HG03565 (cell line): ENCODE data around the gene UGCG.
"Not testable (repeated sequence)": the region's sequence is repeated elsewhere in the genome, so short reads cannot be mapped to it uniquely, and the experiment has no call there.

Experiments
- ATAC-seq: cut with Tn5 transposase; IDR thresholded peaks from one replicate; pipeline ENCODE4 v1.9.1; 2021; ENCODE audit warnings: mild to moderate bottlenecking, moderate library complexity; ENCODE audit not compliant: unreplicated experiment

Gene UGCG

DNA sequence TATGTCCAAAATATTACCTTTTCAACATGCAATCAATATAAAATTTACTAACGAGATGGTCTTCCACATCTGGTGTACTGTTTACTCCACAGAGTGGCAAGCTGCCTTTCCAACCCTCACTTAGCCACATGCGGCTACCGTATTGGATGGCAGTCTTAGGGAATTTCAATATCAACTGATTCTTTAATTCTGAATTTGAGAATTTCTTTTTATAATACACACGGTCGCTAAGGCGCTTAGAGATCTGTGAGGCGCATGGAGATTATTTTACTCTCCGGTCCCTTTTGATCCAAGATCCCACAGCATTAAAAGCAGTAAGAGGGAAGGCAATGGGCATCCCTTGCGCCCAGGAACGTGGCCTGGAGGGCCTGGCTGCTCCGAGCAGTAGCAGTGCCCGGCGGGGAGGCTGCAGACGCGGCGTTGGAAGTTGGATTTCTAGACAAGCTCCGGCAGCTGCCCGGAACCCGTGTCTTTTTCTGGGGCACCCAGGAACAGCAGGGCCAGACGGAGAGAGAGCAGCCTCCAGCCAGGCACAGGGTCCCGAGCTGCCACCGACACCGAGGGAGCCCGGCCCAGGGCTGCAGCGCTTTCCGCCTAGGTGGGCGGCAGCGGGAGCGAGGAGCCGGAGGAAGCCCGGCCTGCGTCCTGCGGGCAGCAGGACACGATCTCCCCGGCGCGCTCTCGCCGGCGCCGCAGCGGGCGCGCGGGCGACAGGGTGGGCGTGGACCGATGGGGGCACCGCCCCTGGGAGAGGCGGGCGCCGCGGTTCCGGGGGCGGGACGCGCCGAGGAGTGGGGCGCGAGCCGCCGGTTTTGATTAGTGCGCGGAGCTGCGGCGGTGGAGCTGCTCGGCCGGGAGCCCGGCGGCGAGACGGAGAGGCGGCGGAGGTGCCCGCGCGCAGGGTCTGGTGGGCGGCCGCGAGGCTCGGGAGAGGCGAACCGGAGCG is at the start of gene UGCG:
UGCG (plus strand) TSS at position 819 of the 946 bp plus-strand sequence. CDS start 402 bp downstream, outside the sequence.
- ATAC-seq, result peak; percentile 71

DNA sequence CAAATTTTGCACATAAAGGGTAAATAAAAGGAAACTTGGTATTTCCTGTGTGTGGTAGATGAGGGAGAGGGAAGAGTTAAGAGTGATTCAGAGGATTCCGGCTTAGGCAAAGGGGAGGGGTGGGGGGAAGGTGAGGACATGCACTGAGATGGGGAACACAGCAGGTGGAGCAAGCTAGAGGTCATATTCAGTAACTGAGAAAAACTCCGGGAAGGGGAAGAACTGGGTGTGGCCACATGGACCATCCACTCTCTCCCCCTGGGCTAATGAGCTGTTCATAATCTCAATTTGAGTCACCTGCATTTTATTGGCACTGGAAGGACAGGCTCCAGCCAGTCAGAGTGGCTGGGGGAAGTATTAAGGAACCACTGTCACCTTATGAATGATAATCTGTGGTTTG is 45.1 kb upstream of the UGCG start:
- ATAC-seq, result no peak

DNA sequence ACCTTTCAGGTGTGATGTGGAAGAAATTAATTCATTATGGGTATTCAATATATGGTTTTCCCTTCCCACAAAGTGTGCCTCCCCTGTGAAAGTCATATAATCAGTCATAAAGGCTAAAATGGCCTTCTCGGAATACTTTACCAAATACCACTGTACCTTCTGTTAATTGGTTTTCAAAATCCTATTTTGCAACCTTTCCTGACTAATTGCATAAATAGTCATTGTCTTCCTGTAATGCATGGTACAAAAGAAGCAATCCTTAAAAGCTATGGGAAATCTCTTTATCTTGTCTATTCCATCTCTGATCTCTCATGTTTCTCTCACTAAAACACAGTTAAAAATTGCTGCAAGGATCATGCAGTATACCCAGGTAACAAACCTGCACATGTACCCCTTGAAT is 44.3 kb upstream of the UGCG start:
- ATAC-seq, result no peak

- ATAC-seq, result no peak
Measured at GRCh38 chr9:111853450-111853827, 43.2 kb upstream of the UGCG start.

- ATAC-seq, result no peak
Measured at GRCh38 chr9:111854799-111855198, 41.8 kb upstream of the UGCG start.

- ATAC-seq, result no peak
Measured at GRCh38 chr9:111857555-111858211, 38.9 kb upstream of the UGCG start.

- no peak for ATAC-seq
Measured at GRCh38 chr9:111860443-111860842, 36.2 kb upstream of the UGCG start.

GRCh38 chr9:111863636-111864035 is 33.0 kb upstream of the UGCG start:
- no peak for ATAC-seq

DNA sequence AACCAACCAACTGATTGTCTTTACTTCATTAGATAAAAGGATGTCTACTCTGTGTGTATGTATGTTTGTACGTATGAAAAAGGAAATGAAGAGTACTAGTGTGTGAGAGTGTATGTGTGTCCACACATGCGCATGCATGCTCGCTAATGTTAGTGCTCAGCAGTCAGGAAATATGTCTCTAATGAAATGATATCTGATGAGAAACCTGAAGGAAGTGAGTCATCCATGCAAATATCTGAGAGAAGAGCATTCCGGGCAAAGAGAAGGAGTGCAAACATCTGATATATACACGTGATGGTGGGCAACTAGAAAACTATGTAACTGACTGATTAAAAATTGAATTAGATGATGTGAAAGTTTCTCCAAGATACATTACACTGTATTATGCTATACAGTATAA is 29.6 kb upstream of the UGCG start:
- ATAC-seq, result no peak

DNA sequence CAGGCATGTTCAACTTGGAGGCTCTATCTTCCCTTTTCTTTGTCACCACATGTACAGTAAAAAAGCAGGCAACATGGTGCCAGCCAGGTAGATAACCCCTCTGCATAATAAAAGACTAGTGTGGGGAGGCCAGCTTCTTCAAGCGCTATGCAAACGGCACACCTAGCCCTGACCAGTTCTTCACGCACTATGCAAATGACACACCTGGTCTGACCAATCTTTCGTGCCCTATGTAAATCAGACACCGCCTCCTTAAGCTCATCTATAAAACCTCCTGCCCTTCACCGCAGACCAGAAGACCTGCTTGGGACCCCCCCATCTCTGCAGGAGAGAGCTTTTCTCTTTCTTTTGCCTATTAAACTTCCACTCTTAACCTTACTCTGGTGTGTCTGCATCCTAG is 28.1 kb upstream of the UGCG start:
- ATAC-seq, result no peak

DNA sequence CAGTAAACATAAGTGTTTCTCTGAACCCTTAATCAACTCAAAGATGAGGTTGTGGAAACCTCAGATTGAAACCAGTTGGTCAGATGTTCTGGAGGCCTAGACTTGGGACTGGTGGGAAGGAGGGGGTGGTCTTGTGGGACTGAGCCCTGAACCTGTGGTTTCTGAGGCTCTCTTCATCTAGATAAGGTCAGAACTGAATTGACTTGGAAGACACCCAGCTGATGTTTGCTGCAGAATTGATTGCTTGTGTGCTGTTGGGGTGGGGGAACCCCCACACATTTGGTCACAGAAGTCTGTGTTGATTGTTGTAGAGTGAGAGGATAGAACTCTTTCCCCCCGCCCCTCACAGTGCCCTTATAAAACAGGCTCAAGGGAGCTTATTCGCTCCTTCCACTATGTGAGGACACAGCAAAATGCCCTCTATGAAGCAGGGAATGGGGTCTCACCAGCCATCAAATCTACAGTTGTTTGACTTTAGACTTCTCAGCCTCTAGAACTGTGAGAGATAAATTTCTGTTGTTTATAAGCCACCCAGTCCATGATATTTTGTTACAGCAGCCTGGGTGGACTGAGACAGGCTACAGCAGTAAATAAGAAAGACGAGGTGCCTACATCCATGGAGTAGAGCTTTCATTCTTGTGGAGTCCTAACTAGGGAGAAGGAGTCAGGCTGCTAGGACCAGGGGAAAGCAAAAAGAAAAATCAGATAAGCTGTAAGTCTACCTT is 25.7 kb upstream of the UGCG start:
- no peak for ATAC-seq

GRCh38 chr9:111871499-111871855 is 25.1 kb upstream of the UGCG start:
- no peak for ATAC-seq

DNA sequence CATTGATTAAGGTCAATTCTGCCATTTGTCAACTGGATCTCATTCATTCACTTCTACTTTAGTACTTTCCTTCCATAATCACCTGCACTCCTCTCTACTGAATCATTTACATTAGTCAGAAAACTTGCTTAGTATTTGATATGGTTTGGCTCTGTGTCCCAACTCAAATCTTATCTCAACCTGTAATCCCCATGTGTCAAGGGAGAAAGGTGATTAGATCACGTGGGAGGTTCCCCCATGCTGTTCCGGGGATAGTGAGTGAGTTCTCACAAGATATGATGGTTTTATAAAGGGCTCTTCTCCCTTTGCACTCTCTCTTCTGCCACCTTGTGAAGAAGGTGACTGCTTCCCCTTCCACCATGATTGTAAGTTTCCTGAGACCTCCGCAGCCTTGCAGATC is 23.7 kb upstream of the UGCG start:
- no peak for ATAC-seq

GRCh38 chr9:111873901-111874300 is 22.7 kb upstream of the UGCG start:
- no peak for ATAC-seq

GRCh38 chr9:111874500-111874899 is 22.1 kb upstream of the UGCG start:
- ATAC-seq, result no peak

GRCh38 chr9:111875291-111875690 is 21.3 kb upstream of the UGCG start:
- ATAC-seq, result not testable (repeated sequence)

DNA sequence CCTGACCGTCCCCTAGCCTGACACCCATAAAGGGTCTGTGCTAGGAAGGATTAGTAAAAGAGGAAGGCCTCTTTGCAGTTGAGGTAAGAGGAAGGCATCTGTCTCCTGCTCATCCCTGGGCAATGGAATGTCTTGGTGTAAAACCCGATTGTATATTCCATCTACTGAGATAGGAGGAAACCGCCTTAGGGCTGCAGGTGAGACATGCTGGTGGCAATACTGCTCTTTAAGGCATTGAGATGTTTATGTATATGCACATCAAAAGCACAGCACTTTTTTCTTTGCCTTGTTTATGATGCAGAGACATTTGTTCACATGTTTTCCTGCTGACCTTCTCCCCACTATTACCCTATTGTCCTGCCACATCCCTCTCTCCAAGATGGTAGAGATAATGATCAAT is 20.9 kb upstream of the UGCG start:
- ATAC-seq, result not testable (repeated sequence)

DNA sequence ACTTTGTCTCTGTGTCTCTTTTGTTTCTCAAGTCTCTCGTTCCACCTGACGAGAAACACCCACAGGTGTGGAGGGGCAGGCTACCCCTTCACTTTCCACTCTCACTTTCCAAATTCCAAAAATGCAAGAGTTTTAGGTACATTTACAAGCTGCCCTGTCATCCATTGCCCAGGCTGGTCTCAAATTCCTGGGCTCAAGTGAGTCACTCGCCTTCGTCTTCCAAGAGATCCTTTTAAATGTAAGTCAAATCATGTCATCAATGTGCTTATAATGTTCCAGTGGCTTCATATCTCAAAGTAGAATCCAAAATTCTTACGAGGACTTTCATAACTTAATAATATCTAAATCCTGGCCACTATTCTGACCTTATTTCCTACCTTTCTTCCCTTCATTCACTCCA is 20.4 kb upstream of the UGCG start:
- no peak for ATAC-seq

DNA sequence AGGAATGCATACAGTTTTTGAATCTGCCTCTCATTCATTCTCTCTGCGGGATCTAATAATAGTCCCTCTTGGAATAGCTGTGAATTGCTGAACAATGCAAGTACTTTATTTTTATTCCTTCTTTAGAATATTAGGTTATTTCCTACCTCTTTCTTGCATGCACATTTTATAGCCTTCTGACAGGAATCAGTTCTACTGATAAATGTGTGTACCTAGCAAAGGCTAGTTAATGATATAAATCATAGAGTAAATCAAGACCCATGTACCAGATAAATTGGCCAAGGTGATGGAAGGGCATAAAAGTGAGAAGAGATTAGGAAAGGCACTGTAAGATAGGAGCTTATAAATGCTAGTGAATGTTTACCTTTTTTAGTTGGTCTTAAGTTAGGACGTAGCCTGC is 19.2 kb upstream of the UGCG start:
- ATAC-seq, result no peak

DNA sequence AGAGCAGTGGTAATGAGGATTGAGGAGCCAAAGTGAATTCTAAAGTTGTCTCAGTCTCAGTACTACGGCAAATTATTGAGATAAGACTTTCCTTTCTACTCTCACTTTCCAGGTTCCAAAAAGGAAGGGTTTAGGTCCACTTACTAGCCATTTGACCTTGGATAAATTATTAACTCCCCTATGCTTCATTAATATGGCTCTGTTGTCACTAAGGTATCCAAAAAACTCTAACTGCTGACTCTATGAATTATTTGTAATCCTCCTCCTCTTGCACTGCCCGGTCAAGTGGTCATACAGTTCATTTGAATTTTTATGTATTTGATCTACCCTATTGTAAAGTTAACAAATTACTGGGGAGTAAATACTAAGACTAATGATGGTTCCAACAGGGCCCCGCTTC is 17.7 kb upstream of the UGCG start:
- ATAC-seq, result no peak

- ATAC-seq, result no peak
Measured at GRCh38 chr9:111886983-111887718, 9.5 kb upstream of the UGCG start.
